AG10803 (cell line): Measurements from ENCODE around the gene TRUB1.

ENCODE experiments used
- DNase-seq: peaks from one replicate; pipeline ENCODE4 v3.0.0; 2010; ENCODE audit warnings: low read depth
- H3K4me3 ChIP-seq: 2 replicates; pipeline ENCODE4 v1.5.1; 2011; ENCODE audit warnings: mild to moderate bottlenecking, low read length, control low read depth
- TF ChIP-seq, protein P1 (sequence below): conservative IDR thresholded peaks from 2 replicates; pipeline ENCODE4 v1.5.1; 2011; ENCODE audit warnings: mild to moderate bottlenecking, low read length, control low read depth, inconsistent platforms

Gene TRUB1

DNA sequence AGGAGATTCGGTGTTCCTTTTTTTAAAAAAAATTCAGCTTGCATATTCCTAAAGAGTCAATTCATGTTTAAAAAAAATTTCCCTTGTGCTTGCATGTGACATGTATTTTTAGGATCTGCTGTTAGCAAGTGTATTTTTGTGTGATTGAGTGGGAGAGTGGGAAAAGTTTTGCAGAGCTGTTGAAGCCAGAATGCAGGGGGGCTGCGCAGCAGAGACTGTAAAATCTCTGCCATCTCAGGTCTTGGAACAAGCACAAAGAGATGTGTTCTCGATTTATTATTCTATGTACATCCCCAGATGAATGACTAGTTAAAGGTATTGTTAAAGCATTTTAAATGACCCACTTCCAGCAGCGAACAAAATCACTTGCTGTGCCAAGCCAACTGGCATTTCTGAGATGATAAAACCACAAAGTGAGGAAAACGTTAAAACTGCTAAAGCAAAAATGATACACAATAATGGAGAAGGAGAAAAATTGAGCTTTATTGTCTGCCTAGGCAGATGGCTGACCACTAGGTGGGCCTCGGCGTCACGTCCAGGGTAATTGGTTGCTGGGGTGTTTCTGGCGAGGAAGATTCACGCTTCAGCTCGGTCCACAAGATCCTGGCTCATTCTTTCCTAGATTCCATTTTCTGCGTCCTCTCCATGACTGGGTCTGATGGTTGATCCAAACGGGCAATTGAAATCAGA lies 88.2 kb downstream of the TRUB1 start:
- TF ChIP-seq, protein P1, sequence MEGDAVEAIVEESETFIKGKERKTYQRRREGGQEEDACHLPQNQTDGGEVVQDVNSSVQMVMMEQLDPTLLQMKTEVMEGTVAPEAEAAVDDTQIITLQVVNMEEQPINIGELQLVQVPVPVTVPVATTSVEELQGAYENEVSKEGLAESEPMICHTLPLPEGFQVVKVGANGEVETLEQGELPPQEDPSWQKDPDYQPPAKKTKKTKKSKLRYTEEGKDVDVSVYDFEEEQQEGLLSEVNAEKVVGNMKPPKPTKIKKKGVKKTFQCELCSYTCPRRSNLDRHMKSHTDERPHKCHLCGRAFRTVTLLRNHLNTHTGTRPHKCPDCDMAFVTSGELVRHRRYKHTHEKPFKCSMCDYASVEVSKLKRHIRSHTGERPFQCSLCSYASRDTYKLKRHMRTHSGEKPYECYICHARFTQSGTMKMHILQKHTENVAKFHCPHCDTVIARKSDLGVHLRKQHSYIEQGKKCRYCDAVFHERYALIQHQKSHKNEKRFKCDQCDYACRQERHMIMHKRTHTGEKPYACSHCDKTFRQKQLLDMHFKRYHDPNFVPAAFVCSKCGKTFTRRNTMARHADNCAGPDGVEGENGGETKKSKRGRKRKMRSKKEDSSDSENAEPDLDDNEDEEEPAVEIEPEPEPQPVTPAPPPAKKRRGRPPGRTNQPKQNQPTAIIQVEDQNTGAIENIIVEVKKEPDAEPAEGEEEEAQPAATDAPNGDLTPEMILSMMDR = no peak
- H3K4me3 ChIP-seq = no peak overlapping the region
- no peak for DNase-seq

DNA sequence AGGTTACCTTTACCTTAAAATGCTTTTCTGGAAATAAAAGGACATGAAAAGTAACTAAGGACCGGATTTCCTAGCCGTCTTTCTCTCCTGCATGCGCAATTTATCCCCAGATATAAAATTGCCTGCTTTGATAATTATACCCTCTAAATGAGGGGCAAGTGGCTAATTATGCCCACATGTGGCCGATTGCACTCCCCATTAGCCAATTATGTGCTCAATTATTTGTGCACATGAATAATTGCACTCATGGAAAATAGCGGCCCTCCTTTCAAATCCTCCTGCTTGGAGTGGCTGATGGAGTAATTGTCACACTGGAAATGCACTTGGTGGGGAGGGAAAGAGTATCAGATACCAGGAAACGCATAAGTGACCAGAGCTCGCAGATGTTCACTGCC lies 88.7 kb downstream of the TRUB1 start:
- no peak for DNase-seq
- H3K4me3 ChIP-seq = no peak overlapping the region
- TF ChIP-seq, protein P1 = no peak
